ENCODE data around the gene PARL.

The PARL gene

DNA sequence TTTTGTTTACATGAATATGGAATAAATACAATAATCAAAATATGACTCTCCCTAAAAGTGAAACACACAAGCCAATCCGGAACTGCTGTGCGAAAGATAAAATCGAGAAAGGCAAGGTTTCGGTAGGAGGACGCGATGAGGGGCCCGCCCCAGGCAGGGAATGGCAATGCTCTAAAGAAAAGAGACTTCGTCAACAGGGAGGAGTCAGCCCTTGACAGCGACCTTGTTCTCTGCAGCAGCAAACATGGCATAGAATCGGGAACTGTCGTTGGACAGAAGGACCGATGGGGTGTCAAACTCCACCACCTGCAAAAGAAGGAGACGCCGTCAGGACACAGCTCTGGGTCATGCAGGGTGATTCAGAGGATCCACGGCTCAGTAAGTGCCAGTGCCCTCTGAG is 36.4 kb upstream of the PARL start:
- H2BK12ac ChIP-seq (ENCODE audit: low read length in 2 of 2), result no peak overlapping the region
- no peak overlapping the region for H3K9ac ChIP-seq (ENCODE audit: low read length)

DNA sequence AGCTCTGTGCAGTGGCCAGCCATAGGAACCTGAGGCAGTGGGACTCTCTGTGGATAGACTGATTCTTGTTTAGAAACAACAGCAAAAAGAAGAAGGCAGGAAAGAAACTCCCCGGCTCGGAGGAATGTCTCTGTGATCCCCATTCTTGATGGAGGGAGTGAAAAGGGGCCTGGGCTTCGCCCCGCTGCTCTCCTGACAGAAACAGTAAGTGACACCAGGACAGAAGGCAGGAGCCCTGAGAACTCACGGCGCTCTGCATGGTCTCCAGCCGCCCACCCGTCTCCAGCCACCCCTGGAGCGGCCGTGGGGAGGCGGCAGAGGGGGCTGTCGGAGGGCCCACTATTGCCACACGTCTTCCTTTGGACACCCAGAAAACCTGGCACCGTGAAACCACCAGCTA is 35.7 kb upstream of the PARL start:
- H4K8ac ChIP-seq (ENCODE audit: low read length), result no peak overlapping the region
- no peak overlapping the region for H3K4me2 ChIP-seq (ENCODE audit: low read length, poor library complexity, severe bottlenecking)
- no peak overlapping the region for H2AK5ac ChIP-seq (ENCODE audit: low read length, severe bottlenecking)
- no peak overlapping the region for H3K23ac ChIP-seq (ENCODE audit: low read length in 2 of 2)
- no peak overlapping the region for H3K9ac ChIP-seq (ENCODE audit: low read length)
- H2BK5ac ChIP-seq (ENCODE audit: low read depth, low read length, poor library complexity, severe bottlenecking), result no peak overlapping the region
- H3K27ac ChIP-seq (ENCODE audit: low read length, poor library complexity, severe bottlenecking), result no peak overlapping the region
- no peak for DNase-seq
- no peak overlapping the region for H3K18ac ChIP-seq (ENCODE audit: low read depth in 1 of 2, low read length in 2 of 2)
- no peak overlapping the region for H3K4me3 ChIP-seq (ENCODE audit: insufficient read depth in 1 of 2, low read depth in 1 of 2, low read length in 2 of 2)
- H2AFZ ChIP-seq (ENCODE audit: low read depth, low read length), result no peak overlapping the region
- no peak overlapping the region for H3K4ac ChIP-seq (ENCODE audit: low read depth in 1 of 2, low read length in 2 of 2)
- H3K79me1 ChIP-seq (replicated peaks; ENCODE audit: low read length, poor library complexity, severe bottlenecking), result no peaks in the 10 kb centered on the region
- WGBS, result 95% methylated on average over 13 of the region's 14 CpGs
- no peak overlapping the region for H2BK15ac ChIP-seq (ENCODE audit: low read depth, poor library complexity, severe bottlenecking)
- H3K27me3 ChIP-seq (ENCODE audit: control insufficient read depth in 1 of 2, insufficient read depth in 1 of 2, low read length in 2 of 2), result no peaks in the 10 kb centered on the region
- H3K4me1 ChIP-seq (ENCODE audit: control insufficient read depth, insufficient read depth, low read depth, low read length), result no peaks in the 10 kb centered on the region
- H3K14ac ChIP-seq (ENCODE audit: low read length in 2 of 2), result no peak overlapping the region
- no peaks in the 10 kb centered on the region for H3K9me3 ChIP-seq (ENCODE audit: control insufficient read depth, low read length)
- H4K91ac ChIP-seq (ENCODE audit: low read length), result no peak overlapping the region
- no peak overlapping the region for H2BK120ac ChIP-seq (ENCODE audit: low read depth, low read length)
- H3K36me3 ChIP-seq (ENCODE audit: control insufficient read depth in 1 of 2, insufficient read depth in 2 of 2, low read depth in 1 of 2, low read length in 2 of 2), result peaks cover 34 to 55% of the 10 kb centered on the region in 2 experiments
- H2BK12ac ChIP-seq (ENCODE audit: low read length in 2 of 2), result no peak overlapping the region

More for the DNA sequence above, 36.4 kb upstream of the PARL start:
- no peaks in the 10 kb centered on the region for H3K79me1 ChIP-seq (replicated peaks; ENCODE audit: low read length, poor library complexity, severe bottlenecking)
- H4K8ac ChIP-seq (ENCODE audit: low read length), result no peak overlapping the region
- no peak overlapping the region for H2AFZ ChIP-seq (ENCODE audit: low read depth, low read length)
- H3K4me2 ChIP-seq (ENCODE audit: low read length, poor library complexity, severe bottlenecking), result no peak overlapping the region
- H3K4ac ChIP-seq (ENCODE audit: low read depth in 1 of 2, low read length in 2 of 2), result no peak overlapping the region
- no peak overlapping the region for H3K27ac ChIP-seq (ENCODE audit: low read length, poor library complexity, severe bottlenecking)
- DNase-seq, result no peak
- H3K23ac ChIP-seq (ENCODE audit: low read length in 2 of 2), result no peak overlapping the region
- no peak overlapping the region for H3K14ac ChIP-seq (ENCODE audit: low read length in 2 of 2)
- H4K91ac ChIP-seq (ENCODE audit: low read length), result no peak overlapping the region
- H2AK5ac ChIP-seq (ENCODE audit: low read length, severe bottlenecking), result no peak overlapping the region
- no peak overlapping the region for H3K18ac ChIP-seq (ENCODE audit: low read depth in 1 of 2, low read length in 2 of 2)
- no peak overlapping the region for H2BK5ac ChIP-seq (ENCODE audit: low read depth, low read length, poor library complexity, severe bottlenecking)
- peaks cover 36 to 56% of the 10 kb centered on the region in 2 experiments for H3K36me3 ChIP-seq (ENCODE audit: control insufficient read depth in 1 of 2, insufficient read depth in 2 of 2, low read depth in 1 of 2, low read length in 2 of 2)
- no peaks in the 10 kb centered on the region for H3K27me3 ChIP-seq (ENCODE audit: control insufficient read depth in 1 of 2, insufficient read depth in 1 of 2, low read length in 2 of 2)
- H3K9me3 ChIP-seq (ENCODE audit: control insufficient read depth, low read length), result no peaks in the 10 kb centered on the region
- no peak overlapping the region for H2BK15ac ChIP-seq (ENCODE audit: low read depth, poor library complexity, severe bottlenecking)
- H3K4me1 ChIP-seq (ENCODE audit: control insufficient read depth, insufficient read depth, low read depth, low read length), result no peaks in the 10 kb centered on the region
- 97% methylated on average over 14 of the region's 15 CpGs for WGBS
- H3K4me3 ChIP-seq (ENCODE audit: insufficient read depth in 1 of 2, low read depth in 1 of 2, low read length in 2 of 2), result no peak overlapping the region
- H2BK120ac ChIP-seq (ENCODE audit: low read depth, low read length), result no peak overlapping the region

DNA sequence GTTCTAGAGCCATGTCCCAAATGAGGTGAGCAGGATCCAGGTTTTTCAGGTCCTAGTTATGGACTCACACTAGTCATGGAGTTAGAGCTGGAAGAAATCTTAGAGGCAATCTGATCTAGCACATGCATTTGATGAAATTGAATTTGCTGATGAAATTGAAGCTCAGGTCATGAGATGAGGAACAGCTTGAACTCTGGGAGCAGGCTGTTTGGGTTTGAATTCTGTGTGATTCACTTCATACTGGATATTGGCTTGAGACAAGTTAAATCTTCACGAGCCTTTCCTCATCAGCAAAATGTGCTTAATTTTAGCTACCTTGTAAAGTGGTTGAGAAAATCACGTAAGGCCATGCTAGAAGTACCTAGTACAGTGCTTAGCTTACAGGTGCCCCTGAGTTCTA is 33.5 kb upstream of the PARL start:
- H3K4me3 ChIP-seq (ENCODE audit: insufficient read depth in 1 of 2, low read depth in 1 of 2, low read length in 2 of 2), result no peak overlapping the region
- no peak overlapping the region for H2AK5ac ChIP-seq (ENCODE audit: low read length, severe bottlenecking)
- H3K9me3 ChIP-seq (ENCODE audit: control insufficient read depth, low read length), result no peaks in the 10 kb centered on the region
- H3K4me1 ChIP-seq (ENCODE audit: control insufficient read depth, insufficient read depth, low read depth, low read length), result no peaks in the 10 kb centered on the region
- H4K91ac ChIP-seq (ENCODE audit: low read length), result no peak overlapping the region
- H3K23ac ChIP-seq (ENCODE audit: low read length in 2 of 2), result no peak overlapping the region
- H3K9ac ChIP-seq (ENCODE audit: low read length), result no peak overlapping the region
- no peak overlapping the region for H2BK120ac ChIP-seq (ENCODE audit: low read depth, low read length)
- 86% methylated on average over 2 of the region's 2 CpGs for WGBS
- H3K4ac ChIP-seq (ENCODE audit: low read depth in 1 of 2, low read length in 2 of 2), result no peak overlapping the region
- no peak overlapping the region for H3K14ac ChIP-seq (ENCODE audit: low read length in 2 of 2)
- no peak for DNase-seq
- H3K79me1 ChIP-seq (replicated peaks; ENCODE audit: low read length, poor library complexity, severe bottlenecking), result no peaks in the 10 kb centered on the region
- no peak overlapping the region for H3K27ac ChIP-seq (ENCODE audit: low read length, poor library complexity, severe bottlenecking)
- no peak overlapping the region for H2BK12ac ChIP-seq (ENCODE audit: low read length in 2 of 2)
- no peak overlapping the region for H3K18ac ChIP-seq (ENCODE audit: low read depth in 1 of 2, low read length in 2 of 2)
- no peak overlapping the region for H2AFZ ChIP-seq (ENCODE audit: low read depth, low read length)
- no peak overlapping the region for H2BK15ac ChIP-seq (ENCODE audit: low read depth, poor library complexity, severe bottlenecking)
- no peak overlapping the region for H2BK5ac ChIP-seq (ENCODE audit: low read depth, low read length, poor library complexity, severe bottlenecking)
- no peak overlapping the region for H4K8ac ChIP-seq (ENCODE audit: low read length)
- no peak overlapping the region for H3K4me2 ChIP-seq (ENCODE audit: low read length, poor library complexity, severe bottlenecking)
- no peaks in the 10 kb centered on the region for H3K27me3 ChIP-seq (ENCODE audit: control insufficient read depth in 1 of 2, insufficient read depth in 1 of 2, low read length in 2 of 2)
- peaks cover 27 to 34% of the 10 kb centered on the region in 2 experiments for H3K36me3 ChIP-seq (ENCODE audit: control insufficient read depth in 1 of 2, insufficient read depth in 2 of 2, low read depth in 1 of 2, low read length in 2 of 2)

DNA sequence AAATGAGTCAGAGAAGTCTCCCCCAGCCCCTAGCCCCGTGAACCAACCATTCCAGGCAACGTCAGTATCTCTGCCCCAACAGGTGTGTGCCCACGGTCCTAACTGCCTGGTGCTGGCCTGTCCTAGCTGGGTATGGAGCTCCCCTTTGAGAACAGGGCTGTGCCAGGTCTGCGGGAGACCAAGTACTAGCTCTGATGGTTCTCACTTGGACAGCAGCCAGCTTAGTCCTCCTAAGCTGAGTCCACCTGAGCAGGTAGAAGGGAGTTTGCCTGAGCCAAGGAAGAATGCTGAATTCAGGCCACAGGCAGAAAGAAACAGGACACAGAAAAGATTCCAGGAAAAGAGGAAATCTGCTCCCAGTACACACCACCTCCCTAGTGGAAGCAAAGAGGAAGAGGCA is 33.1 kb upstream of the PARL start:
- Histone ChIP-seq H2BK15ac (ENCODE audit: low read depth, poor library complexity, severe bottlenecking) (no peak overlapping the region), H3K36me3 (ENCODE audit: control insufficient read depth in 1 of 2, insufficient read depth in 2 of 2, low read depth in 1 of 2, low read length in 2 of 2) (peaks cover 26 to 31% of the 10 kb centered on the region in 2 experiments), H2AFZ (ENCODE audit: low read depth, low read length) (no peak overlapping the region), H3K14ac (ENCODE audit: low read length in 2 of 2) (no peak overlapping the region), H4K91ac (ENCODE audit: low read length) (no peak overlapping the region), H2BK5ac (ENCODE audit: low read depth, low read length, poor library complexity, severe bottlenecking) (no peak overlapping the region), H3K4me3 (ENCODE audit: insufficient read depth in 1 of 2, low read depth in 1 of 2, low read length in 2 of 2) (no peak overlapping the region), H3K9ac (ENCODE audit: low read length) (no peak overlapping the region), H3K27ac (ENCODE audit: low read length, poor library complexity, severe bottlenecking) (no peak overlapping the region), H3K9me3 (ENCODE audit: control insufficient read depth, low read length) (no peaks in the 10 kb centered on the region), H3K79me1 (replicated peaks; ENCODE audit: low read length, poor library complexity, severe bottlenecking) (no peaks in the 10 kb centered on the region), H4K8ac (ENCODE audit: low read length) (no peak overlapping the region), H2BK12ac (ENCODE audit: low read length in 2 of 2) (no peak overlapping the region), H3K4ac (ENCODE audit: low read depth in 1 of 2, low read length in 2 of 2) (no peak overlapping the region), H2AK5ac (ENCODE audit: low read length, severe bottlenecking) (no peak overlapping the region), H3K27me3 (ENCODE audit: control insufficient read depth in 1 of 2, insufficient read depth in 1 of 2, low read length in 2 of 2) (peaks cover 0 to under 1% of the 10 kb centered on the region in 2 experiments), H3K4me1 (ENCODE audit: control insufficient read depth, insufficient read depth, low read depth, low read length) (no peaks in the 10 kb centered on the region), H3K18ac (ENCODE audit: low read depth in 1 of 2, low read length in 2 of 2) (no peak overlapping the region), H3K23ac (ENCODE audit: low read length in 2 of 2) (no peak overlapping the region), H3K4me2 (ENCODE audit: low read length, poor library complexity, severe bottlenecking) (no peak overlapping the region), H2BK120ac (ENCODE audit: low read depth, low read length) (no peak overlapping the region)
- DNase-seq, result no peak
- 92% methylated on average over 4 of the region's 4 CpGs for WGBS
